HG03460 (cell line): ENCODE data around the gene TYMP.
"Not testable (repeated sequence)": the region's sequence is repeated elsewhere in the genome, so short reads cannot be mapped to it uniquely, and the experiment has no call there.

Source experiments
- ATAC-seq: cut with Tn5 transposase; IDR thresholded peaks from one replicate; pipeline ENCODE4 v1.9.1; 2021; ENCODE audit not compliant: unreplicated experiment

The TYMP gene

DNA sequence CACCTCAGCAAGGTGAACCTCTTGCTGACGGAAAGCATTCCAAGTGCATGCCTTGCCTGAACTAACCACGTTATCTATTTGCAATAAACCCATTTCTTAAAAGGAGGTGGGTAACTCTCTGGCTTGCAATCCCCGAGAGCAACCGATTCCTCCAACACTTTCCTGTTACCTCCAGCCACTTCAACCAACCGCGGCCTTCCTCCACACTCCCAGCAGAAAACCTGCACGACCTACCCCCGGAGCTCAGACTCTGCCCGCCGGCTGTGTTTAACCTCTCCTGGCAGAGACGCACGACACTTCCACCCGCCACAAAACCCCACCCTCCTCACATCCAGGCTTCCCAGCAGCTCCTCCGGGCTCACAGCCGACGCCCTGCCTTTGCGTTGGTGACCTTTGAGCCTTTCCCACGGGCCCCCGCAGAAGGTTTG lies 5.1 kb downstream of the TYMP start:
- ATAC-seq: no peak

DNA sequence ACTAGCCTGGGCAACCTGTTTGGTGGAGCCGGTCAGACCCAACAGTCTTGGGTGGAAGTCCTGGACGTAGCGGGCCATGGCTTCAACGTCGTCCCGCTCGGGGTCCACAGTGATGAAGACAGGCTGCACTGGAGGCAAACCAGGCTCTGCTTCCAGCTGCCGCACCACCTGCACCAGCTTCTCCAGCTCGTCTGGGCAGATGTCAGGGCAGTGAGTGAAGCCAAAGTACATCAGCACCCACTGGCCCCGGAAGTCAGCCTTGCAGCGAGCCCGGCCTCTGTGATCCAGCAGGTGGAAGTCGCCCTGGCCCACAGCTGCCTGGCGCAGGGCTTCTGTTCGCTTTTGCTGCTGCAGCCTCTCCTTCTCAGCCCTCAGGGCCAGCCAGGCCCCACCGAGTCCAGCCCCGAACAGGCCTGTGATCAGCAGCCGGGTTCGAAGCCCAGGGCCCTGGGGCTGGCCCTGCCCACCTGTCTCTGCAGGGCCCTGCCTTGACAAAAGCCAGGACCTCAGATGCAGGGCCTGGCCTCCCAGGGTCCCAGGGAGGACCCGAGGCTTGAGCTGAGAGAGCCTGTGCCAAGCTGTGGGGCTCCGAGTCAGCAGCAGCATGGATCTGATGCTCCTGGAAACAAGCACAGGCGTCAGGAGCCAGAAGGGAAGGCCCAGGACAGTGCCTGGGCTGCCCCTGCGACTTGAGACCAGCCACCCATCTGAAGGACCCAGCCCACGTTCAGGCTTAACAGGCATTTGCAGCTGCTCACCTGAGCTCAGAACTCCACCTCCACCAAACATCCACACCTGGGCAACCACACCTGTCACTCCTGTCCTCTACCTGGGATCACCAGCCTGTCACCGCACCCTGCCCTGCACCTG lies 5.8 kb downstream of the TYMP start:
- no peak for ATAC-seq

GRCh38 chr22:50523458-50523805 lies 6.4 kb downstream of the TYMP start:
- no peak for ATAC-seq

DNA sequence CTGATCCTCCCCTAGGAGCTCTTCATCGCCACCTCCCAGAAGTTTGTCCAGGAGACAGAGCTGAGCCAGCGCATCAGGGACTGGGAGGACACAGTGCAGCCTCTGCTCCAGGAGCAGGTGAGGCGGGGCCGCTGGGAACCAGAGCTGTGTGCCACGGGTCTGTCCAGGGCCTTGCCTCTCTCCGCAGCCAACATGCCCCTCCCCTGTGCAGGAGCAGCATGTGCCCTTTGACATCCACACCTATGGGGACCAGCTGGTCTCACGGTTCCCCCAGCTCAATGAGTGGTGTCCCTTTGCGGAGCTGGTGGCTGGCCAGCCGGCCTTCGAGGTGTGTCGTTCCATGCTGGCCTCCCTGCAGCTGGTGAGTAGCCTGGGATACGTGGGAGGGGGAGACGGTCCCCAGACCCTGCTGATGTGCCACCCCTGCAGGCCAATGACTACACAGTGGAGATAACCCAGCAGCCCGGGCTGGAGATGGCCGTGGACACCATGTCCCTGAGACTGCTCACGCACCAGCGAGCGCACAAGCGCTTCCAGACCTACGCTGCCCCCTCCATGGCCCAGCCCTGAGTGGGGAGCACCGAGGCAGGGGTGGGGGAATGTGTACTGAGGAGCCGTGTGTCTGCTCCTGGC lies 6.9 kb downstream of the TYMP start:
- no peak for ATAC-seq

DNA sequence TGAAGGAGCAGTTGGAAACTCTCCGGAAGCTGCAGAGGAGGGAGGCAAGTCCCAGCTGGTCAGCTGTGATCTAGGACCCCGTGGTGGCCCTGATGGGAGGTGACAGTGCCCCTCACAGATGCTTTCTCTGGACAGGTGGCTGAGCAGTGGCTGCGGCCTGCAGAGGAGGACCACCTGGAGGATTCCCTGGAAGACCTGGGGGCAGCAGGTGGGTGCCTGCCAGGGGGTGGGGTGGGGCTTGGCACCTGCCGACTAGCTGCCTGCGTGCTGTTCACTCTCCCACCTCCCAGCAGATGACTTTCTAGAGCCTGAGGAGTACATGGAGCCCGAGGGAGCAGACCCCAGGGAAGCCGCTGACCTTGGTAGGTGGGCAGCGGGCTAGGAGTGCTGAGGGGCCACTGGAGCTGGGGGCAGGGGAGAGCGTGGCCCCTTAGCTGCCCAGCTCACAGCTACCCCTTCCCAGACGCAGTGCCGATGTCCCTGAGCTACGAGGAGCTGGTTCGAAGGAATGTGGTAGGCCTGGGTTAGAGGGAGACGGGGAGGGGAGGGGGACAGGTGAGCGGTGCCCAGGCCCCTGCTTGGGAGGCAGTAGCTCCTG lies 7.5 kb downstream of the TYMP start:
- no peak for ATAC-seq

DNA sequence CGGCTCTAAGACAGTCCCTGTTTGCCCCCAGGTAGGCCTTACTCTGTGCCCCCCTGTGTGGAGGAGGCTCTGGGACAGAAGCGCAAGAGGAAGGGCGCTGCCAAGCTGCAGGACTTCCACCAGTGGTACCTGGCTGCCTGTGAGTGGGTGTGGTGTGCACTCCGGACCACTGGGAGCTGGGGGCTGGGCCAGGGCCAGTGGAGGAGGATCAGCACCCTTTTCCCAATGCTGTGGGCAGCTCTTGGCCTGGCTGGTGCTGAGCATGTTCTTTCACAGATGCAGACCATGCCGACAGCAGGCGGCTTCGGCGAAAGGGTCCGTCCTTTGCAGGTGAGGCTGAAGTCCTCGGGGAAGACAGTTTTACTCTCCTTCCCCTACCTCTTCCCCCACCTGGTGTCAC lies 8.1 kb downstream of the TYMP start:
- ATAC-seq: no peak

DNA sequence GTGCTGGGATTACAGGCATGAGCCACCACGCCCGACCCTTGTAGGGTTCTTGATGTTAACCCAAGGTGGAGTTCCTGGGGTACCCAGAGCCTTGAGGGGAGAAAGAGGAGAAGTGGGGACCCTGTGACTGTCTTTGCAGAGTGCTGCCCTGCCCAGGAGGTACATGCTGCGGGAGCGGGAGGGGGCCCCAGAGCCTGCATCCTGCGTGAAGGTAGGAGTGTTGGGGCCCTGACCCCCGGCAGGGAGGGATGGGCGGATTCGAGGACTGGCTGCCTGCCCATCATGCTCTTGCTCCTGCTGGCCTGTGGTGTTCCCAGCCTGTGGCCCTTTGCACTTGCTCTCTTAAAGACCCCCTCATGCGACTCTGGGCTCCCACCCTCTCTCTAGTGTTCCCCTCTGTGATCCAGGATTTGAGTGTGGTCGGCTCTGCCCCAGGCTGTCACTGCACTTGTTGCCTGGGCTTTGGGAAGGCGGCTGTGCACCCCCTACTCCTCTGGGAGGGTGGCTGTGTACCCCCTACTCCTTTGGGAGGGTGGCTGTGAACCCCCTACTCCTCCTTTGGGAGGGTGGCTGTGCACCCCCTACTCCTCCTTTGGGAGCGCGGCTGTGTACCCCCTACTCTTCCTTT lies 8.9 kb downstream of the TYMP start:
- ATAC-seq: no peak

- ATAC-seq: not testable (repeated sequence)
Observed at GRCh38 chr22:50520184-50520583, 9.6 kb downstream of the TYMP start.

DNA sequence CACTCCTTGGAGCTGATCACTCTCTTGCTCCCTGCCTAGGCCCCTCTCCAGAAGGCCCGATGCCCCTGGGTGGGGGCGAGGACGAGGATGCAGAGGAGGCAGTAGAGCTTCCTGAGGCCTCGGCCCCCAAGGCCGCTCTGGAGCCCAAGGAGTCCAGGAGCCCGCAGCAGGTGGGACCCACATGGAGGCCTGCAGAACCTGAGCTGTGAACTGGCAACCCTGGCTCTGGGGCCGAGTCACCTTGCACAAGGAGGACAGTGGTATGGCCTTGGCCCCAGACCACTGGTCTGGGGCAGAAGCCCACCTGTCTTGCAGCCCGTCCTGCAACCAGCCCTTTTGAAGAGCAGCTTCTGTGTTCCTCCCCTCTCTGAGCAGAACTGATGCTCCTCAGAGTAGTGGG lies 10.7 kb downstream of the TYMP start:
- no peak for ATAC-seq

- ATAC-seq: no peak
Observed at GRCh38 chr22:50518606-50519005, 11.2 kb downstream of the TYMP start.

- ATAC-seq: no peak
Observed at GRCh38 chr22:50517495-50518260, 12.1 kb downstream of the TYMP start.

DNA sequence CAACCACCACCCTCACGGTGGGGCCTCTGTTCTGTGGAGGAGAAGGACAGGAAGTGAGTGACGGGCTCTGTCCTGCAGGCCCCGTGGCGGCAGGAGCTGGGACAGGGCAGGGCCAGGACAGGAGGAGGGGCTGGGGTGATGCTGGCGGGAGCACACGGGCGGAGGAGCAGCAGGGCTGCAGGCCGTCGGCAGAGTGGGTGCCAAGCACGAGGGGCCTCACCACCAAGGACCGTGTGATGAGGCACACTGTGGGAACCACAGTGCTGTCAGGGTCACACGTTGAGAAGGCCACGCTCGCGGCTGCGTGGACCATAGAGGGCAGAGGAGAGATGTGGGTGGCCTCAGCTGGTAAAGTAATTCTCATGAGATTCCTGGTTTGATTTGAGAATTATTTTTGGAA lies 12.9 kb downstream of the TYMP start:
- ATAC-seq: no peak

- ATAC-seq: no peak
Observed at GRCh38 chr22:50516068-50516467, 13.7 kb downstream of the TYMP start.

GRCh38 chr22:50513175-50513574 lies 16.6 kb downstream of the TYMP start:
- ATAC-seq: no peak

DNA sequence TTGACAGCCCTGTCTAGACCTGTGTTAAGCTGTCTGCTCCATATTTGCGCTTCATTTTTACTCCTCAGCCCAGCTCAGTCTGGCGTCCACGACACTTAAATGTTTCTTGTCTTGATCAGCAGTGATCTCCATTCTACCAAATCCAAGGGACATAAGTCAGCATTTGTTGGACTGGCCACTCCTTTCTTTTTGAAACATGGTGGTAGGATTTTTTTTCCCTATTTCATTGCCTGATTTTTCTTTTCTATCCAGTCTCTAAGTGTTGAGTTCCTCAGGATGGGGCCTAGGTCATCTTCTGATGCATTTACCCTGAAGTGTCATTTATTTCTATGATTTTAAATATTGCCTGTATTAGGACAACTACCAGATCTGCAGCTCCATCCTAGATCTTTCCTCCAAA lies 20.9 kb downstream of the TYMP start:
- ATAC-seq: no peak

DNA sequence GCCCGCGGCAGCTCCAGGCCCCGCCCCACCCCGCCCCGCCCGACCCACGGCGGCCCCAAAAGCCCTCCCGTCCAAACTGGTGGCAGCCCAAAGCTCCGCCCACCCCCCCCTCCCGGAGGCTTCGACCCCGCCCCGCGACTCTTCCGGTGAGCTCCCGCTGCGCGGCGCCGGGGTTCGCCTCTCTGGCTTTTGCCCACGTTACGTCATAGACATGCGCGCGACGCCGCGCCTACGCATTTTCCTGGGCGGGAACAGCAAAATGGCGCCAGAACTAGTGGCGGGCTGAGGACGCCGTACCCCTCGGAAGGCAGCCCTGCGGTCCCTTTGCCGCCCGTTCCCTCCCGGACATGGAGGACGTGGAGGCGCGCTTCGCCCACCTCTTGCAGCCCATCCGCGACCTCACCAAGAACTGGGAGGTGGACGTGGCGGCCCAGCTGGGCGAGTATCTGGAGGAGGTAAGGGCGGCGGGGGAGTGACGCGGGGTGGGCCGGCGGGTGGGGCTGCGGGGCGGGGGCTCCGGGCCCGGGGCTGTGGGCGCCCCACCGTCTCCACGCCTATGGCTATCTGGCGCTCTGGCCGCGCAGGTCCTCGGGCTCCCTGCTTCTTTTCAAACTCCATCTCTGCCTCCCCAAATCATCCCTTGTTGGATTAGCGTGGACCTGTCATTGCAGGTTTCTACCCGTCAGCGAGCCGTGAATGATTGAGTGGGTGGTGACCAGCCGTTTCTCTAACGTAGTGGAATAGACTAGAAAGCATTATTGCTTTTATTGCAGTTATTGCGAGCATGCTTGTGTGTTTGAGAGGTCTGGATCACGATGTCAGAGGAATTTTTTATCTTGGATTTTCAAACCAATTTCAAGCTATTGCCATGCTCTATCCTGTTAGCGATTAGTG lies 21.6 kb downstream of the TYMP start, which contains the start of gene NCAPH2:
NCAPH2 (plus strand) TSS at position 234 of the 894 bp plus-strand sequence; CDS start at position 348, 114 bp downstream.
- ATAC-seq: peak; percentile 66

DNA sequence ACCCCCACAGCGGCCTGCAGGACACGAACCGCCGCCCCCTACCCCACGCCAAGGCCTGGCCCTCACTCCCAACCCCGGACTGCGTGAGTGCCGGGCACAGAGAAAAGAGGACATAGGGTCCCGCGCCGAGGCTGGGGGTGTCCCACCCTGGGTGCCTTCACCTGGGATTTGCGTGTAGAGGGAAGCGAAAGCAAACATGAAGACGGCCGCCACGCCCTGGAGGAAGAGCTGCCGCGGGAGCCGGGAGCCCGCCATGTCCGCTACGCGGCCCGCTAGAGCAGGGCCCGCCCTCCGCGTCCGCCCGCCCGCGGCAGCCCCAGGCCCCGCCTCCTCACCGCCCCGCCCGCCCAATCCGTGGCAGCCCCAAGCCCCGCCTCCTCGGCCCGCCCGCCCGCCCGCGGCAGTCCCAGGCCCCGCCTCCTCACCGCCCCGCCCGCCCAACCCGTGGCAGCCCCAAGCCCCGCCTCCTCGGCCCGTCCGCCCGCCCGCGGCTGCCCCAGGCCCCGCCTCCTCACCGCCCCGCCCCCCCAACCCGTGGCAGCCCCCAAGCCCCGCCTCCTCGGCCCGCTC lies 22.3 kb downstream of the TYMP start, which contains the start of gene LMF2:
LMF2 (minus strand) TSS at position 282 of the 570 bp plus-strand sequence; CDS start at position 255, 27 bp downstream.
- peak; percentile 62 for ATAC-seq

DNA sequence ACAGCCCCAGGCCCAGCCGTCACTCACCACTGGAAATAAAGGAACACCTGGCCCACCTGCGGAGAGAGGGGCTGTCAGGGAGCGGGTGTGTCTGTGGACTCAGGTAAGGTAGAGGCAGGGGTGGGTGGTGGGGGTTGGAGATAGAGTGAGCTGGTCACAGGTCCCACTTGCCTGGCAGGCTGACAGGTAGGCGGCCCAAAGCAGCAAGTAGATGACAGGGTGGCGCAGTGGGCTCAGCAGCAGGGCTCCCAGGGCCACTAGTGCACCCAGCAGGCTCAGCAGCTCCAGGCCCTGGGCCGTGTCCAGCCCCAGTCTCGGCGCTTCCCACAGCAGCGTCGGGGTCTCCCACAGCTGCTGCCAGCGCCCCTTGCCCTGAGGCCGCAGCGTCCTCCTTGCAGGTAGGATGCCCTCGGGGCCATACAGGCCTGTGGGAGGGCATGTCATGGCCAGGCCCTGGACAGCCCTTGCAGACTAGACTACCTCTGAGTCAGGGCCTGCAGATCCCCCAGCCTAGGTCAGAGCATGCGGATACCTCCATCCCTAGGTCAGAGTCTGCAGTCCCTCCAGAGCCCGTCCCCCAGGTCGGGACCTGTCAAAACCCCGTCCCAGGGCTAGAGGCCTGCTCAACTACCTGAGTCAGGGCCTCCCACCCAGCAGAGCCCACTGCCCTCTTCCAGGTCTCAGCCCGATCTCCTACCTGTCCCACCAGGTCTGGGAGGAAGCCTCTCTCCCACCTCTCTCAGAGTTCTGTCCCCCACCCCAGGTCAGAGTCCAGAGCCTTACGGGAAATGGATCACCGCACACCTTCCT lies 23.0 kb downstream of the TYMP start:
- ATAC-seq: no peak
